Measurements from ENCODE around the gene LY6G5C. TPM values are rescaled to one million over a fixed set of nuclear protein-coding genes. Genes with fewer than 3 reads are reported as not detected.

LY6G5C gene
- polyA plus RNA-seq, 1 experiment: 2.0 TPM

GRCh38 chr6:31666337-31666965, 14.4 kb downstream of the LY6G5C start:
- no peak for TF ChIP-seq CTCF (IDR thresholded peaks at IDR 0.05; ENCODE audit: low read depth, low read length)
- H3K4me3 ChIP-seq (ENCODE audit: low read depth, low read length): peak overlapping the region; percentile 98
- POLR2A ChIA-PET: interaction anchor here (1.0 kb wide), 1 partner anchor 149 kb away, joined by 4 read pairs; the partner anchor contains the start of genes HSPA1A and HSPA1L
- no peaks in the 10 kb centered on the region; the same call in 1 of the 2 replicates for H3K9me3 ChIP-seq (ENCODE audit: control insufficient read depth, insufficient read depth, low read length)
- no peak for DNase-seq (ENCODE audit: low read depth, low spot score)
- H3K27ac ChIP-seq (ENCODE audit: low read depth, low read length): no peak overlapping the region
- CTCF ChIA-PET: interaction anchor here (1.0 kb wide), 1 partner anchor 140 kb away, joined by 3 read pairs; the partner anchor contains the start of gene LSM2
- no peaks in the 10 kb centered on the region for H3K27me3 ChIP-seq (ENCODE audit: control insufficient read depth, insufficient read depth, low read length)

GRCh38 chr6:31665501-31666336, 15.1 kb downstream of the LY6G5C start, which contains the start of gene CSNK2B:
TSS of gene CSNK2B (plus strand) at chr6:31666080. CDS start at chr6:31666832, 752 bp downstream.
- Histone ChIP-seq H3K4me3 (ENCODE audit: low read depth, low read length) (peak within 1 kb of the TSS; percentile 98), H3K9me3 (ENCODE audit: control insufficient read depth, insufficient read depth, low read length) (no peaks in the 10 kb centered on the region; the same call in 1 of the 2 replicates), H3K27me3 (ENCODE audit: control insufficient read depth, insufficient read depth, low read length) (no peaks in the 10 kb centered on the region), H3K27ac (ENCODE audit: low read depth, low read length) (peak within 1 kb of the TSS; percentile 90)
- ChIA-PET CTCF (interaction anchor here (0.6 to 1.0 kb wide), 3 partner anchors 119 to 165 kb away, joined by 3 to 4 read pairs (median 3); partner anchors contain the start of genes ATP6V1G2 and LSM2), POLR2A (interaction anchor here (0.9 to 1.8 kb wide), 5 partner anchors 13 to 149 kb away, joined by 3 to 11 read pairs (median 4); partner anchors contain the start of genes ABHD16A, BAG6, HSPA1A and HSPA1L)
- DNase-seq (ENCODE audit: low read depth, low spot score): peak; percentile 91
- no peak for TF ChIP-seq CTCF (IDR thresholded peaks at IDR 0.05; ENCODE audit: low read depth, low read length)

- H3K27ac ChIP-seq (ENCODE audit: low read depth, low read length): peak within 1 kb of the TSS; percentile 90
- ChIA-PET CTCF (interaction anchor here (0.6 to 2.1 kb wide), 8 partner anchors 11 to 288 kb away, joined by 3 to 7 read pairs (median 4); partner anchors contain the start of genes ATP6V1G2, BAG6 and LSM2), POLR2A (interaction anchor here (0.6 to 1.9 kb wide), 10 partner anchors 9 to 198 kb away, joined by 3 to 11 read pairs (median 4); partner anchors contain the start of genes ABHD16A, BAG6, HSPA1B and NEU1)
- no peaks in the 10 kb centered on the region for H3K27me3 ChIP-seq (ENCODE audit: control insufficient read depth, insufficient read depth, low read length)
- H3K4me3 ChIP-seq (ENCODE audit: low read depth, low read length): peak within 1 kb of the TSS; percentile 98
- TF ChIP-seq CTCF (IDR thresholded peaks at IDR 0.05; ENCODE audit: low read depth, low read length): 0 out of 2 replicates have a peak, but pooled peaks have one; percentile 5
- no peaks in the 10 kb centered on the region; the same call in 1 of the 2 replicates for H3K9me3 ChIP-seq (ENCODE audit: control insufficient read depth, insufficient read depth, low read length)
- peak; percentile 87 for DNase-seq (ENCODE audit: low read depth, low spot score)
These were observed 15.9 kb downstream of the LY6G5C start, which contains the start of gene GPANK1 for GRCh38 chr6:31664790-31665500. TSS of gene GPANK1 (minus strand) at chr6:31664997. CDS start at chr6:31664478, 519 bp downstream.

DNA sequence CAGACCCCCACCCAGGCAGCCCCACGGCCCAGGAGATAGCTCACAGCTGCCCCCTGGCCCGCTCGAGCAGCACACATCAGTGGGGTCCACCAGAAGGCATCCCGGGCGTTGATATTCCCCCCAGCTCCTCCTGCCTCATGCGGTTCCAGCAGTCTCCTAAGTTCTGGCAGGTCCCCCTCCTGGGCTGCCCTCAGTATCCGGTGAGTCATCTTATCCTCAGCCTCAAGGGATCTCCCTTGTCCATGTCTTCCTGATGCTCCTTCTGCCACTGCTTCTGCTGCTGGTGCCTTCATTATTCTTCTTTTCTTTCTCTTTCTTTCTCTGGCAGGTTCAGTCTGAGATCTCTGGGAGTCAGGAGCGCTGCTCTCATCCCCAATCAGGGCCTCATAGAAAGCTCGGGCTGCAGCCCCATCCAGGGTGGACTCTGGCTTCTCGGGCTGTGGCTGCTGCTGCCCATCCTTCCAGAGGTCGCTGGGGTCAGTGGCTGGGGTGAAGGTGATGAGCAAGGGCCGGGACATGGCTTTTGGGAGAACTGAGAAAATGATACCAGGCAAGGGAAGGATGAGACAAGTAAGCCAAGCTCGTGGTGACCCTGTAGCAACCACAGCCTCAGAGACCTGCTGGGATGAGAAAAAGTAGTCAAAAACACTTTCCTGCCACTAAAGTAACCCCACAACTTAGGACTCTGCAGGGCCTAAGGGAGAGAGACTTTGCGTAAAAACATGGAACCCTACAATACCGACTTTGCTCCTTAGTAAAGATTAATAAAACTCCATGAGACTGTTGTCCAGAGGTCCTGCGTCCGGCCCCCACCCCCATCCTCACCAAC, 16.7 kb downstream of the LY6G5C start:
- Histone ChIP-seq H3K27ac (ENCODE audit: low read depth, low read length) (peak overlapping the region; percentile 90), H3K4me3 (ENCODE audit: low read depth, low read length) (peak overlapping the region; percentile 98), H3K9me3 (ENCODE audit: control insufficient read depth, insufficient read depth, low read length) (no peaks in the 10 kb centered on the region; the same call in 1 of the 2 replicates), H3K27me3 (ENCODE audit: control insufficient read depth, insufficient read depth, low read length) (no peaks in the 10 kb centered on the region)
- ChIA-PET CTCF (interaction anchor here (0.6 to 2.1 kb wide), 8 partner anchors 11 to 289 kb away, joined by 3 to 7 read pairs (median 4); partner anchors contain the start of genes ATP6V1G2, BAG6 and LSM2), POLR2A (interaction anchor here (0.6 to 1.9 kb wide), 11 partner anchors 10 to 199 kb away, joined by 3 to 11 read pairs (median 4); partner anchors contain the start of genes ABHD16A, BAG6, HSPA1B and NEU1)
- TF ChIP-seq CTCF (IDR thresholded peaks at IDR 0.05; ENCODE audit: low read depth, low read length): no peak
- no peak for DNase-seq (ENCODE audit: low read depth, low spot score)
